GM23248 (cell line): Measurements from ENCODE around the gene DENND1A.

Experiments
- EZH2 ChIP-seq: fragments of 200-600 bp; sonication (generic); IDR thresholded peaks from 2 replicates; pipeline ENCODE4 v1.6.1; 2018; ENCODE audit warnings: antibody characterized with exemption, mild to moderate bottlenecking; ENCODE audit not compliant: insufficient read depth, poor library complexity, severe bottlenecking
- EZH2phosphoT487 ChIP-seq: fragments of 200-600 bp; sonication (generic); IDR thresholded peaks from 2 replicates; pipeline ENCODE4 v1.6.1; 2018; ENCODE audit warnings: antibody characterized with exemption, moderate library complexity, mild to moderate bottlenecking, low read depth; ENCODE audit not compliant: insufficient read depth

- TF ChIP-seq EZH2phosphoT487: no peak
- TF ChIP-seq EZH2: no peak
Observed at GRCh38 chr9:123471843-123472570, 457.9 kb downstream of the DENND1A start.
